Measurements from ENCODE around the gene CALB2. TPM values are rescaled to one million over a fixed set of nuclear protein-coding genes. Genes with fewer than 3 reads are reported as not detected.

The CALB2 gene
- total and polyA plus RNA-seq, 2 of the 8 experiments (the other 6 are each of a cell fraction or from before 2014, with no cell fraction given) = 1.9 to 2.6 TPM

DNA sequence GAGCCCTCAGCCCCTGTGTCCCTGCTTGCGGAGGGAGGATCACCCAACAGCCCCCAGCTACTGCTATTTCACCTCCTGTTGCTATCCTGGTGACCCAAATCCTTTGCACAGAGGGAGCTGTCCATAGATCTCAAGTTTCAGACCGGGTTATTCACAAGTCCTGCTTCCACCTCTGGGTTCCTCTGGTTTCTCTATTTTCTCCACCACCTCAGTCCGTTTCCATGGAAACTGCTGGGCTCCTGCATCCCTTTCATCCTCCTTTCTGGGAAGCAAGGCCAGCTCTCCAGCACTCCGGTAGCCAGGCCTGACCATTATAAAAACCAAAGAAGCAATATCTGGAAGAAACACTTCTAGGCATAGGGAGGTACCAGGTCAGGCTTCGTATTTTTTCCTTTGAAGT is 4.8 kb upstream of the CALB2 start:
- no peak for FAIRE-seq
- no peak overlapping the region for H2BK12ac ChIP-seq (ENCODE audit: low read depth, low read length)
- H4K20me1 ChIP-seq (replicated peaks in 1 of 2; ENCODE audit: control insufficient read depth in 1 of 2, insufficient read depth in 2 of 2, low read length in 2 of 2) = no peaks in the 10 kb centered on the region
- no peak overlapping the region for H2AK5ac ChIP-seq (ENCODE audit: low read depth, low read length)
- no peak overlapping the region for H4K5ac ChIP-seq (ENCODE audit: insufficient read length, low read depth, low read length)
- no peak overlapping the region for H3K4me3 ChIP-seq (ENCODE audit: extremely low read depth in 1 of 4, insufficient read depth in 2 of 4, low read depth in 3 of 4, low read length in 4 of 4)
- H3K9ac ChIP-seq (replicated peaks in 1 of 4; ENCODE audit: extremely low read depth in 1 of 4, low read depth in 3 of 4, low read length in 3 of 4) = no peak overlapping the region
- H4K91ac ChIP-seq (replicated peaks; ENCODE audit: insufficient read length, low read length) = no peak overlapping the region
- peaks cover 4% of the 10 kb centered on the region; the same call in 1 of the 2 replicates for H3K23me2 ChIP-seq (ENCODE audit: low read depth, low read length)
- H3K4me2 ChIP-seq (ENCODE audit: insufficient read depth in 1 of 2, low read depth in 2 of 2, low read length in 2 of 2) = no peak overlapping the region
- no peak overlapping the region for H2AFZ ChIP-seq (ENCODE audit: low read length)
- no peak overlapping the region for H3K23ac ChIP-seq (ENCODE audit: insufficient read length)
- WGBS, 2 experiments (ENCODE audit: extremely low coverage in 1 of 2, insufficient coverage in 1 of 2, insufficient read length in 1 of 2, insufficient replicate concordance in 2 of 2, low coverage in 1 of 2, low lambda C conversion rate in 2 of 2, missing lambda C conversion rate in 1 of 2) = 88% methylated on average over 5 of the region's 5 CpGs; no CpG with 5 or more reads in 1 of the 2 experiments
- no peak overlapping the region for H3K27ac ChIP-seq (ENCODE audit: low read depth, low read length)
- no peaks in the 10 kb centered on the region for H3K79me1 ChIP-seq (ENCODE audit: low read depth, low read length)
- no peak for DNase-seq (ENCODE audit: low read depth in 1 of 2, low spot score in 2 of 2)
- peaks cover 0 to 10% (median 5%) of the 10 kb centered on the region in 4 experiments; a peak in 5 of 7 replicates for H3K4me1 ChIP-seq (replicated peaks in 1 of 4; ENCODE audit: control insufficient read depth in 3 of 4, insufficient read depth in 4 of 4, low read length in 3 of 4)
- H3K27me3 ChIP-seq (replicated peaks in 1 of 4; ENCODE audit: control insufficient read depth in 3 of 4, extremely low read depth in 1 of 4, insufficient read depth in 3 of 4, low read length in 3 of 4) = peaks cover 0 to 9% (median 9%) of the 10 kb centered on the region in 4 experiments; a peak in 6 of 7 replicates
- no peak overlapping the region for H2BK120ac ChIP-seq (replicated peaks; ENCODE audit: low read depth, low read length)
- H3K4ac ChIP-seq (replicated peaks; ENCODE audit: insufficient read length, low read depth, low read length) = no peak overlapping the region
- no peak overlapping the region for H3K14ac ChIP-seq (ENCODE audit: insufficient read length)
- H2BK20ac ChIP-seq (ENCODE audit: low read length) = no peak overlapping the region
- H4K8ac ChIP-seq (ENCODE audit: extremely low read depth, insufficient read depth, low read length) = no peak overlapping the region; the same call in 1 of the 2 replicates
- H3K36me3 ChIP-seq (ENCODE audit: control insufficient read depth in 2 of 4, insufficient read depth in 4 of 4, low read length in 3 of 4) = no peaks in the 10 kb centered on the region
- POLR2A ChIA-PET (ENCODE audit: partially characterized antibody) = interaction anchor here (0.9 kb wide), 1 partner anchor 33 kb away, joined by 3 read pairs; no protein-coding TSS in a partner anchor
- H2BK5ac ChIP-seq (ENCODE audit: low read depth, low read length) = no peak overlapping the region
- H3K18ac ChIP-seq (ENCODE audit: extremely low read depth, low read length) = no peak overlapping the region
- no peaks in the 10 kb centered on the region for H3K9me3 ChIP-seq (ENCODE audit: insufficient read depth in 2 of 2, low read depth in 1 of 2, low read length in 1 of 2)
- TF ChIP-seq TBP (IDR thresholded peaks at IDR 0.05; ENCODE audit: low read depth, low read length) (no peak), YY1 (IDR thresholded peaks at IDR 0.05; ENCODE audit: low read depth, low read length) (no peak), RAD21 (IDR thresholded peaks at IDR 0.05 in 1 of 2, conservative IDR thresholded peaks at IDR 0.05 in 1 of 2; ENCODE audit: low read depth in 2 of 2, low read length in 2 of 2) (no peak), KDM4A (IDR thresholded peaks at IDR 0.05; ENCODE audit: low read depth, low read length, severe bottlenecking) (no peak), KDM1A (IDR thresholded peaks at IDR 0.05; ENCODE audit: borderline replicate concordance, low read length) (no peak), EGR1 (IDR thresholded peaks at IDR 0.05; ENCODE audit: borderline replicate concordance, low read depth, low read length) (no peak), POU5F1 (IDR thresholded peaks at IDR 0.05; ENCODE audit: low read depth, low read length) (no peak), TCF12 (IDR thresholded peaks at IDR 0.05; ENCODE audit: low read depth, low read length) (no peak), RNF2 (IDR thresholded peaks at IDR 0.05; ENCODE audit: borderline replicate concordance, low read depth, low read length, missing control alignments, poor library complexity, severe bottlenecking) (no peak), RFX5 (IDR thresholded peaks at IDR 0.05; ENCODE audit: borderline replicate concordance, low read depth, low read length) (no peak), JUND (IDR thresholded peaks at IDR 0.05; ENCODE audit: low read length) (no peak), JUN (IDR thresholded peaks at IDR 0.05; ENCODE audit: low read depth, low read length) (no peak), BCL11A (IDR thresholded peaks at IDR 0.05; ENCODE audit: low read depth in 2 of 2, low read length in 2 of 2) (no peak), SAP30 (IDR thresholded peaks at IDR 0.05; ENCODE audit: insufficient read depth, insufficient replicate concordance, low read length) (no peak)
- no peaks in the 10 kb centered on the region for H3K79me2 ChIP-seq (ENCODE audit: control insufficient read depth in 1 of 2, insufficient read depth in 2 of 2, low read length in 2 of 2)
- no peak overlapping the region for H2BK15ac ChIP-seq (ENCODE audit: low read length)
- H3K56ac ChIP-seq (replicated peaks; ENCODE audit: insufficient read length, low read depth, low read length) = no peak overlapping the region
- CTCF ChIA-PET (ENCODE audit: partially characterized antibody) = interaction anchor here (1.2 to 5.9 kb wide), 9 partner anchors 9 to 146 kb away, joined by 3 to 38 read pairs (median 4); no protein-coding TSS in a partner anchor

Measured in H1 (cell line).